Bronchial epithelial cell (primary cell): ENCODE data around the gene PRKCH. TPM values are rescaled to one million over a fixed set of nuclear protein-coding genes. Genes with fewer than 3 reads are reported as not detected.

ENCODE experiments used
- DNase-seq: peaks from one replicate; pipeline ENCODE4 v3.0.0-alpha.2; 2010; ENCODE audit warnings: low read depth
- FAIRE-seq: peaks from 2 replicates; lab custom pipeline; 2011; peaks lifted over from hg19 to GRCh38; lab: Jason Lieb, UNC
- H3K27me3 ChIP-seq: 2 replicates; pipeline ENCODE4 v1.5.1; 2011; ENCODE audit warnings: low read length; ENCODE audit not compliant: control insufficient read depth, insufficient read depth
- H3K36me3 ChIP-seq: 2 replicates; pipeline ENCODE4 v1.5.1; 2011; ENCODE audit warnings: low read length; ENCODE audit not compliant: control insufficient read depth, insufficient read depth
- H3K4me3 ChIP-seq: 2 replicates; pipeline ENCODE4 v1.5.1; 2011; ENCODE audit warnings: mild to moderate bottlenecking, low read depth, low read length, control low read depth
- CTCF ChIP-seq: IDR thresholded peaks from 2 replicates; pipeline ENCODE4 v1.5.1; 2011; ENCODE audit warnings: mild to moderate bottlenecking, moderate library complexity, low read length, control low read depth, inconsistent platforms; ENCODE audit not compliant: insufficient read depth, severe bottlenecking
- total RNA-seq: library from RNA; depleted of rRNA; stranded (reverse); fragments of >200 nt; gene quantifications from 2 replicates; pipeline ENCODE4 v1.2.1, GENCODE V29; 2014

Gene PRKCH
- total RNA-seq, 1 donor from 2014 or later = 24.5 TPM

- no peak for TF ChIP-seq CTCF
- Histone ChIP-seq H3K36me3 (no peaks in the 10 kb centered on the region), H3K4me3 (no peak overlapping the region), H3K27me3 (no peaks in the 10 kb centered on the region)
- no peak for DNase-seq
- FAIRE-seq = no peak
These were observed 172.6 kb downstream of the PRKCH start for GRCh38 chr14:61494018-61494417.

- no peaks in the 10 kb centered on the region for H3K36me3 ChIP-seq
- FAIRE-seq = no peak
- no peak for TF ChIP-seq CTCF
- no peaks in the 10 kb centered on the region for H3K27me3 ChIP-seq
- H3K4me3 ChIP-seq = no peak overlapping the region
- no peak for DNase-seq
These were observed 174.4 kb downstream of the PRKCH start for GRCh38 chr14:61495809-61496208.

GRCh38 chr14:61498303-61498702 is 176.9 kb downstream of the PRKCH start:
- Histone ChIP-seq H3K36me3 (no peaks in the 10 kb centered on the region), H3K4me3 (no peak overlapping the region), H3K27me3 (no peaks in the 10 kb centered on the region)
- DNase-seq (no peak), FAIRE-seq (no peak)
- no peak for TF ChIP-seq CTCF

GRCh38 chr14:61498811-61499210 is 177.4 kb downstream of the PRKCH start:
- FAIRE-seq (no peak), DNase-seq (peak; percentile 81)
- no peaks in the 10 kb centered on the region for H3K36me3 ChIP-seq
- H3K4me3 ChIP-seq = no peak overlapping the region
- no peaks in the 10 kb centered on the region for H3K27me3 ChIP-seq
- TF ChIP-seq CTCF = no peak

GRCh38 chr14:61499991-61500390 is 178.6 kb downstream of the PRKCH start:
- FAIRE-seq (no peak), DNase-seq (peak; percentile 58)
- Histone ChIP-seq H3K4me3 (no peak overlapping the region), H3K27me3 (no peaks in the 10 kb centered on the region), H3K36me3 (no peaks in the 10 kb centered on the region)
- TF ChIP-seq CTCF = no peak

- no peaks in the 10 kb centered on the region for H3K36me3 ChIP-seq
- no peak for FAIRE-seq
- TF ChIP-seq CTCF = no peak
- H3K27me3 ChIP-seq = no peaks in the 10 kb centered on the region
- H3K4me3 ChIP-seq = no peak overlapping the region
- DNase-seq = no peak
These were observed 180.5 kb downstream of the PRKCH start for GRCh38 chr14:61501714-61502458.
